DOHH2 (cell line): ENCODE data around the gene MCF2L2.

ENCODE experiments used
- H3F3A ChIP-seq: fragments of 200-600 bp; sonication (generic), shearing (Covaris generic); 2 replicates; pipeline ENCODE4 v1.6.0; 2016; ENCODE audit warnings: antibody characterized with exemption, mild to moderate bottlenecking; ENCODE audit not compliant: control insufficient read depth, insufficient read depth
- H3K27ac ChIP-seq: fragments of 200-600 bp; sonication (generic); 2 replicates; pipeline ENCODE4 v1.5.1; 2014; ENCODE audit warnings: low read depth, mild to moderate bottlenecking, low read length, moderate library complexity
- H3K27me3 ChIP-seq: fragments of 200-600 bp; sonication (generic); 2 replicates; pipeline ENCODE4 v1.6.1; 2014; ENCODE audit warnings: mild to moderate bottlenecking, low read length, mixed read lengths; ENCODE audit not compliant: control insufficient read depth
- H3K36me3 ChIP-seq: fragments of 200-600 bp; sonication (generic); 2 replicates; pipeline ENCODE4 v1.6.1; 2014; ENCODE audit warnings: mild to moderate bottlenecking, low read length, moderate library complexity, mixed read lengths; ENCODE audit not compliant: control insufficient read depth
- H3K4me1 ChIP-seq: fragments of 200-600 bp; sonication (generic); 2 replicates; pipeline ENCODE4 v1.6.1; 2014; ENCODE audit warnings: mild to moderate bottlenecking, low read length, mixed read lengths; ENCODE audit not compliant: control insufficient read depth
- H3K4me2 ChIP-seq: fragments of 200-600 bp; sonication (generic); 2 replicates; pipeline ENCODE4 v1.6.0; 2014; ENCODE audit warnings: mild to moderate bottlenecking, low read length, moderate library complexity
- H3K4me3 ChIP-seq: fragments of 200-600 bp; sonication (generic); 2 replicates; pipeline ENCODE4 v1.5.1; 2014; ENCODE audit warnings: mild to moderate bottlenecking, low read length, mixed read lengths
- H3K79me2 ChIP-seq: fragments of 200-600 bp; sonication (generic); 2 replicates; pipeline ENCODE4 v1.6.1; 2014; ENCODE audit warnings: mild to moderate bottlenecking, low read length, mixed read lengths; ENCODE audit not compliant: control insufficient read depth
- H3K9me2 ChIP-seq: fragments of 200-600 bp; sonication (generic); replicated peaks from 2 replicates; pipeline ENCODE4 v1.6.1; 2014; ENCODE audit warnings: mild to moderate bottlenecking, low read length, mixed read lengths; ENCODE audit not compliant: control insufficient read depth
- H3K9me3 ChIP-seq: fragments of 200-600 bp; sonication (generic); 2 replicates; pipeline ENCODE4 v1.6.1; 2014; ENCODE audit warnings: antibody characterized with exemption, low read length, mixed read lengths; ENCODE audit not compliant: control insufficient read depth, insufficient read depth
- H4K20me1 ChIP-seq: fragments of 200-600 bp; sonication (generic); 2 replicates; pipeline ENCODE4 v1.6.0; 2014; ENCODE audit warnings: low read depth, mild to moderate bottlenecking, antibody characterized with exemption, low read length, moderate library complexity; ENCODE audit not compliant: control insufficient read depth, insufficient read depth
- CTCF ChIP-seq: fragments of 200-600 bp; sonication (generic); IDR thresholded peaks from one replicate; pipeline ENCODE4 v1.5.1; 2014; ENCODE audit warnings: antibody characterized with exemption, mild to moderate bottlenecking, low read depth, low read length; ENCODE audit not compliant: poor library complexity, severe bottlenecking
- EZH2phosphoT487 ChIP-seq: fragments of 200-600 bp; sonication (generic); IDR thresholded peaks from 2 replicates; pipeline ENCODE4 v1.6.1; 2017; ENCODE audit warnings: borderline replicate concordance, mild to moderate bottlenecking, antibody characterized with exemption, low read length, moderate library complexity, mixed read lengths

The MCF2L2 gene

DNA sequence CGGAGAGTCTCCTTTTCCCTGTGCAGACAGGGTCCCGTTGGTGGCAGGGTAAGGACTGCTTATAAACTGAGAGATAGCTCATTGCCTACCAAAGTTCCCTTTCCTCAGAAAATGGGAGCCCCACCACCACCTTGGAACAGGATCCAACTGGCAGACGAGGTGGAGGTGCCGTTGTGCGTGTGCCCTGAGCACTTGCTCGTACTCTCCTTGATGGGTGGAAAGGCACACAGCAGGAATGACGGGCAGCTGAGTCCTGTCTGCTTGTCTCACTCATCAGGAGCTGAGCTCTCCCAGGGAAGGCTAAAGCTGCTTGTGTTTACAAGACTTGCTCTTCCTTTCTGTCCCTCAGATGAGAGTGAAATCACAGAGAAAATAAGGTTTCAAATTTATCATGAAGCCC lies 114.7 kb downstream of the MCF2L2 start:
- no peak overlapping the region for H3K4me2 ChIP-seq

GRCh38 chr3:183313351-183313750 lies 115.1 kb downstream of the MCF2L2 start:
- Histone ChIP-seq H4K20me1 (no peaks in the 10 kb centered on the region), H3K4me1 (no peaks in the 10 kb centered on the region), H3K4me2 (no peak overlapping the region), H3K27ac (no peak overlapping the region), H3K9me3 (no peaks in the 10 kb centered on the region), H3K36me3 (no peaks in the 10 kb centered on the region), H3K27me3 (peaks cover 13% of the 10 kb centered on the region; the same call in 1 of the 2 replicates), H3K79me2 (no peaks in the 10 kb centered on the region), H3F3A (no peaks in the 10 kb centered on the region), H3K4me3 (no peak overlapping the region), H3K9me2 (no peaks in the 10 kb centered on the region)
- TF ChIP-seq CTCF (no peak), EZH2phosphoT487 (no peak)

More for the DNA sequence above, 114.7 kb downstream of the MCF2L2 start:
- TF ChIP-seq CTCF (no peak), EZH2phosphoT487 (no peak)
- Histone ChIP-seq H3K27ac (no peak overlapping the region), H3K4me1 (no peaks in the 10 kb centered on the region), H3F3A (no peaks in the 10 kb centered on the region), H3K27me3 (peaks cover 12% of the 10 kb centered on the region; the same call in 1 of the 2 replicates), H3K79me2 (no peaks in the 10 kb centered on the region), H3K9me2 (no peaks in the 10 kb centered on the region), H3K4me3 (no peak overlapping the region), H3K36me3 (no peaks in the 10 kb centered on the region), H4K20me1 (no peaks in the 10 kb centered on the region), H3K9me3 (no peaks in the 10 kb centered on the region)

- Histone ChIP-seq H3K4me3 (no peak overlapping the region), H3K4me2 (no peak overlapping the region), H3K27me3 (peaks cover 14% of the 10 kb centered on the region; the same call in 1 of the 2 replicates), H4K20me1 (no peaks in the 10 kb centered on the region), H3K27ac (no peak overlapping the region), H3K36me3 (no peaks in the 10 kb centered on the region), H3K79me2 (no peaks in the 10 kb centered on the region), H3K4me1 (no peaks in the 10 kb centered on the region), H3F3A (no peaks in the 10 kb centered on the region), H3K9me3 (no peaks in the 10 kb centered on the region), H3K9me2 (no peaks in the 10 kb centered on the region; the same call in 1 of the 2 replicates)
- TF ChIP-seq CTCF (no peak), EZH2phosphoT487 (no peak)
These were observed 116.0 kb downstream of the MCF2L2 start for GRCh38 chr3:183312433-183312832.

GRCh38 chr3:183310936-183311335 lies 117.5 kb downstream of the MCF2L2 start:
- Histone ChIP-seq H3K79me2 (no peaks in the 10 kb centered on the region), H3K27ac (no peak overlapping the region), H3K4me2 (no peak overlapping the region), H3K4me3 (no peak overlapping the region), H3F3A (no peaks in the 10 kb centered on the region), H3K36me3 (no peaks in the 10 kb centered on the region), H3K9me3 (no peaks in the 10 kb centered on the region), H3K27me3 (peaks cover 23% of the 10 kb centered on the region), H3K9me2 (no peaks in the 10 kb centered on the region; the same call in 1 of the 2 replicates), H3K4me1 (no peaks in the 10 kb centered on the region), H4K20me1 (no peaks in the 10 kb centered on the region)
- no peak for TF ChIP-seq EZH2phosphoT487
- TF ChIP-seq CTCF, result no peak
